Purkinje cell (primary cell): ENCODE measurements around the gene CAMK2B. TPM values are rescaled to one million over a fixed set of nuclear protein-coding genes. Genes with fewer than 3 reads are reported as not detected.

Experiments
- polyA plus RNA-seq: library from polyadenylated mRNA; unstranded; fragments of >200 nt; fragmentation: Nextera tagmentation; gene quantifications from 2 replicates; pipeline ENCODE4 v1.2.1, GENCODE V29; 2014

CAMK2B gene
- polyA plus RNA-seq: 164 and 201 TPM in 2 replicates

DNA sequence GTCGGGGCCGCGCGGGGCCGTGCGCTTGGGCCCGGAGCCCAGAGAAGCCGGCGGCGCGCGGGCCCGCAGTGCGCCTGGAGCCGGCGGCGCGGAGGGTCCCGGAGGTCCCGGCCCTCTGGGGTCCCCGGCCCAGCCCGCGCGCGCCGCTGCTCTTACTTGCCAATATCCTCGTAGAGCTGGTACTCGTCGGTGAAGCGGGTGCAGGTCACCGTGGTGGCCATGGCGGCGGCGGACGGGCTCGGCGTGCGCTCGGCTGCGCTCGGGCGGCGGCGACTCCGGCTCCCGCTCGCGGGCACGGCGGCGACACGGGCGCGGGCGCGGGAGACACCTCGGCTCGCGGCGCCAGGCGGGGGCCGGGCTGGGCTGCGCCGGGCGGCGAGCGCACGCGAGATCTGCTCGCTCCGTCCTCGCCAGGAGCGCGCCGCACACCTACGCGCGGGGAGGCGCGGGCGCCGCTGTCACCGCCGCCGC lies at the start of gene CAMK2B:
CAMK2B (minus strand) TSS at position 394 of the 471 bp plus-strand sequence; CDS start at position 221, 173 bp downstream.

DNA sequence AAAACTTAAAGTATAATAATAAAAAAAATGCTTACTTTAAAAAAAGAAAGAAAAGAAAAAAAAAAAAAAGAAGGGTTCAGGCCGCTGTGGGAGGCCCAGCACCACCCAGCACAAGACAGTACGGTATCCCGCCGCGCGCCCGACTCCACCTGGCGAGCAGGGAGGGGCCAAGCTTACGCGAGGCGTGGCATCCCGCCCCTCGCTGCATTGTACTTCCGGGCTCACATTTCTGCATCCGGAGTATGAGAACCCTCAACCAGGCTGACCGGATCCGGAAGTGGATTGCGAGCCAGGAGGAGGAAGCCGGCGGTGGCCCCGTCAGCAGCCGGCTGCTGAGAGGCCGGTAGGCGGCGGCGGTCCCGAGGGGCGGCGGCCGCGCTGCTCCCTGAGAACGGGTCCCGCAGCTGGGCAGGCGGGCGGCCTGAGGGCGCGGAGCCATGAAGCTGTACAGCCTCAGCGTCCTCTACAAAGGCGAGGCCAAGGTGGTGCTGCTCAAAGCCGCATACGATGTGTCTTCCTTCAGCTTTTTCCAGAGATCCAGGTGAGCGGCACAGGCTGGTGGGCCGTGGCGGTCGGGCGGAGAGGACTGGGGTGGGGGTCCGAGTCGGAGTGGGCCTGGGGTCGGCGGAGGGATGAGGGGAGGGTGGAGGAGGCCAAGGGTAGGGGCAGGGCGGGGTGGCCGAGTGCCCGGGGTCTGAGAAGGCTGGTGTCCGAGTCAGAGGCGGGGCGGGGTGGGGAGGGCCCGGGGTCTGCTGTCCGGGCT lies 124.5 kb downstream of the CAMK2B start, which contains the start of gene YKT6:
YKT6 (plus strand) TSS at position 280 of the 763 bp plus-strand sequence; CDS start at position 438, 158 bp downstream.

DNA sequence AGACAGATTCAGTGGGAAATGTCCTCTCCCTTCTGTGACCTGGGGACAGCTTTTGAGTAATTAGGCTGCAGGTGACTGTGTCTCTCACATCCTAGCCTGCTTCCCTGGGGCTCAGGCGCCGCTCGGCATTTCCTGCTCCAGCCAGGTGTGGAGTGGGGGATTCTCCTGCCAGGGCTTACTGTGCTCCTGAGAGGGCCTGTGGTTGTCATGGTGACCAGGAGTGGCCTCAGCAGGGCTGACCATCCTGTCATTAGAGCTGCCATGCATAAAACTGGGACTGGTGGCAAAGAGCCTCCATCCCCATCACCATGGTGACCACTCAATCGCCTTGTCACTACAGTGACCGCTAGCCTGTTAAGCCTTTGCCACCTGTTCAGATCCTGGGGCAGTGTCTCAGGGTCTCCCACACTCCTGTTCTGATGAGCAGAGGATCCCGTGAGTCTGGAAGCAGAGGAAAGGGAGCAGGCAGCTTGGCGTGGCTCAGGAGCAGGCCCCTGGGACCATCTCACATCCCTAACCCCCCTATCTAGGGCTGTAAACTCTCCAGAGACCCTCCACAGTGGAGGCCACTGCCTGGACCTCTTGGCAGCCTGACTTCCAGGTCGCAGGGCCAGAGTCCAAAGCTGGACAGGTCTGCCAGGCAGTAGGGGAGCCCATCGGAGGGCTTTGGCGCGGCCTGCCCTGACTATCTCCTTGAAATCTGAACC lies 136.0 kb downstream of the CAMK2B start, which contains the start of gene GCK:
GCK (minus strand) TSS at position 154 of the 707 bp plus-strand sequence. CDS start 486 bp downstream, outside the sequence.

Other genes with a start within 250 kb of the CAMK2B start
- gene POLM, start 243.1 kb downstream of the CAMK2B start, polyA plus RNA-seq: 0.29 and 1.2 TPM in 2 replicates
- 0.14 TPM in 1 of 2 replicates, not detected in the other for gene AEBP1, start 221.2 kb downstream of the CAMK2B start, polyA plus RNA-seq
- gene POLD2, start 202.0 kb downstream of the CAMK2B start, polyA plus RNA-seq: 21.9 and 42.2 TPM in 2 replicates
- 2.4 TPM in 1 of 2 replicates, not detected in the other for gene MYL7, start 184.3 kb downstream of the CAMK2B start, polyA plus RNA-seq
- 1.3 and 3.7 TPM in 2 replicates for gene GCK, start 136.2 kb downstream of the CAMK2B start, polyA plus RNA-seq
- gene YKT6, start 124.6 kb downstream of the CAMK2B start, polyA plus RNA-seq: 13.3 and 20.0 TPM in 2 replicates
- gene NUDCD3, start 165.1 kb upstream of the CAMK2B start, polyA plus RNA-seq: 47.2 and 70.8 TPM in 2 replicates
- not detected in 2 replicates for gene NPC1L1, start 215.7 kb upstream of the CAMK2B start, polyA plus RNA-seq
- 19.8 and 20.4 TPM in 2 replicates for gene DDX56, start 248.3 kb upstream of the CAMK2B start, polyA plus RNA-seq